GM12892 (cell line): ENCODE data around the gene TMEM14A.

Experiments
- POLR2A ChIP-seq: IDR thresholded peaks from 2 replicates; pipeline ENCODE4 v1.6.1; 2011; ENCODE audit warnings: low read depth, low read length, control low read depth
- POLR2AphosphoS5 ChIP-seq: IDR thresholded peaks from 2 replicates; pipeline ENCODE4 v1.6.1; 2011; ENCODE audit warnings: low read depth, low read length, control low read depth
- TAF1 ChIP-seq: IDR thresholded peaks from 2 replicates; pipeline ENCODE4 v1.6.1; 2011; ENCODE audit warnings: low read depth, mild to moderate bottlenecking, control low read depth, low read length, borderline replicate concordance

- no peak for TF ChIP-seq POLR2A
- TF ChIP-seq POLR2AphosphoS5 = no peak
- TF ChIP-seq TAF1 = no peak
These were observed 7.6 kb upstream of the TMEM14A start for GRCh38 chr6:52663120-52663935.
